DOHH2 (cell line): Measurements from ENCODE around the gene PHF14.

Experiments
- H3F3A ChIP-seq: fragments of 200-600 bp; sonication (generic), shearing (Covaris generic); 2 replicates; pipeline ENCODE4 v1.6.0; 2016; ENCODE audit warnings: antibody characterized with exemption, mild to moderate bottlenecking; ENCODE audit not compliant: control insufficient read depth, insufficient read depth
- H3K27ac ChIP-seq: fragments of 200-600 bp; sonication (generic); 2 replicates; pipeline ENCODE4 v1.5.1; 2014; ENCODE audit warnings: low read depth, mild to moderate bottlenecking, low read length, moderate library complexity
- H3K27me3 ChIP-seq: fragments of 200-600 bp; sonication (generic); 2 replicates; pipeline ENCODE4 v1.6.1; 2014; ENCODE audit warnings: mild to moderate bottlenecking, low read length, mixed read lengths; ENCODE audit not compliant: control insufficient read depth
- H3K36me3 ChIP-seq: fragments of 200-600 bp; sonication (generic); 2 replicates; pipeline ENCODE4 v1.6.1; 2014; ENCODE audit warnings: mild to moderate bottlenecking, low read length, moderate library complexity, mixed read lengths; ENCODE audit not compliant: control insufficient read depth
- H3K4me1 ChIP-seq: fragments of 200-600 bp; sonication (generic); 2 replicates; pipeline ENCODE4 v1.6.1; 2014; ENCODE audit warnings: mild to moderate bottlenecking, low read length, mixed read lengths; ENCODE audit not compliant: control insufficient read depth
- H3K4me2 ChIP-seq: fragments of 200-600 bp; sonication (generic); 2 replicates; pipeline ENCODE4 v1.6.0; 2014; ENCODE audit warnings: mild to moderate bottlenecking, low read length, moderate library complexity
- H3K4me3 ChIP-seq: fragments of 200-600 bp; sonication (generic); 2 replicates; pipeline ENCODE4 v1.5.1; 2014; ENCODE audit warnings: mild to moderate bottlenecking, low read length, mixed read lengths
- H3K79me2 ChIP-seq: fragments of 200-600 bp; sonication (generic); 2 replicates; pipeline ENCODE4 v1.6.1; 2014; ENCODE audit warnings: mild to moderate bottlenecking, low read length, mixed read lengths; ENCODE audit not compliant: control insufficient read depth
- H3K9me2 ChIP-seq: fragments of 200-600 bp; sonication (generic); replicated peaks from 2 replicates; pipeline ENCODE4 v1.6.1; 2014; ENCODE audit warnings: mild to moderate bottlenecking, low read length, mixed read lengths; ENCODE audit not compliant: control insufficient read depth
- H3K9me3 ChIP-seq: fragments of 200-600 bp; sonication (generic); 2 replicates; pipeline ENCODE4 v1.6.1; 2014; ENCODE audit warnings: antibody characterized with exemption, low read length, mixed read lengths; ENCODE audit not compliant: control insufficient read depth, insufficient read depth
- H4K20me1 ChIP-seq: fragments of 200-600 bp; sonication (generic); 2 replicates; pipeline ENCODE4 v1.6.0; 2014; ENCODE audit warnings: low read depth, mild to moderate bottlenecking, antibody characterized with exemption, low read length, moderate library complexity; ENCODE audit not compliant: control insufficient read depth, insufficient read depth
- EZH2phosphoT487 ChIP-seq: fragments of 200-600 bp; sonication (generic); IDR thresholded peaks from 2 replicates; pipeline ENCODE4 v1.6.1; 2017; ENCODE audit warnings: borderline replicate concordance, mild to moderate bottlenecking, antibody characterized with exemption, low read length, moderate library complexity, mixed read lengths
- TF ChIP-seq, protein P1 (sequence below): fragments of 200-600 bp; sonication (generic); IDR thresholded peaks from one replicate; pipeline ENCODE4 v1.5.1; 2014; ENCODE audit warnings: antibody characterized with exemption, mild to moderate bottlenecking, low read depth, low read length; ENCODE audit not compliant: poor library complexity, severe bottlenecking

Gene PHF14

GRCh38 chr7:11141541-11141940 is 167.9 kb downstream of the PHF14 start:
- Histone ChIP-seq H3K79me2 (no peaks in the 10 kb centered on the region), H3K4me3 (no peak overlapping the region), H3K36me3 (peaks cover 8% of the 10 kb centered on the region; the same call in 1 of the 2 replicates), H3K4me2 (no peak overlapping the region), H4K20me1 (no peaks in the 10 kb centered on the region), H3K4me1 (peaks cover 19% of the 10 kb centered on the region), H3K9me3 (no peaks in the 10 kb centered on the region), H3F3A (no peaks in the 10 kb centered on the region), H3K27ac (no peak overlapping the region), H3K27me3 (no peaks in the 10 kb centered on the region), H3K9me2 (no peaks in the 10 kb centered on the region)
- TF ChIP-seq EZH2phosphoT487, result no peak
- TF ChIP-seq, protein P1, sequence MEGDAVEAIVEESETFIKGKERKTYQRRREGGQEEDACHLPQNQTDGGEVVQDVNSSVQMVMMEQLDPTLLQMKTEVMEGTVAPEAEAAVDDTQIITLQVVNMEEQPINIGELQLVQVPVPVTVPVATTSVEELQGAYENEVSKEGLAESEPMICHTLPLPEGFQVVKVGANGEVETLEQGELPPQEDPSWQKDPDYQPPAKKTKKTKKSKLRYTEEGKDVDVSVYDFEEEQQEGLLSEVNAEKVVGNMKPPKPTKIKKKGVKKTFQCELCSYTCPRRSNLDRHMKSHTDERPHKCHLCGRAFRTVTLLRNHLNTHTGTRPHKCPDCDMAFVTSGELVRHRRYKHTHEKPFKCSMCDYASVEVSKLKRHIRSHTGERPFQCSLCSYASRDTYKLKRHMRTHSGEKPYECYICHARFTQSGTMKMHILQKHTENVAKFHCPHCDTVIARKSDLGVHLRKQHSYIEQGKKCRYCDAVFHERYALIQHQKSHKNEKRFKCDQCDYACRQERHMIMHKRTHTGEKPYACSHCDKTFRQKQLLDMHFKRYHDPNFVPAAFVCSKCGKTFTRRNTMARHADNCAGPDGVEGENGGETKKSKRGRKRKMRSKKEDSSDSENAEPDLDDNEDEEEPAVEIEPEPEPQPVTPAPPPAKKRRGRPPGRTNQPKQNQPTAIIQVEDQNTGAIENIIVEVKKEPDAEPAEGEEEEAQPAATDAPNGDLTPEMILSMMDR, result no peak

DNA sequence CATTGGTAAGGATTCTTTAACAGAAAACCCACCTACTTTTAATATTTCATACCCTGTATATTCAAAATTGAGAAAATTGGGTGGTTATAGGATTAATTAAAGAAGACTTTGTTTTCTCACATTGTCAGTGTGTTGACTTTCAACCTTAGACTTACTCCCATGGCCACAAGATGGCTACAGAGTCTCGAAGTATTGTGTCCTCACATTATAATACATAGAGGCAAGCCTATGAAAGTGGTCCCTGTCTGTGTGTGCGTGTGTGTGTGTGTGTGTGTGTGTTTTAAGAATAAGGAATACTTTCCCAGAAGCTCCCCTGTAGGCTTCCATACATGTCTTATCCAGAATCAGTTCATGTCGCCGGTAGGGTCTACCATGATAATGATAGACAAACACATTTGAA is 180.0 kb downstream of the PHF14 start:
- no peaks in the 10 kb centered on the region for H4K20me1 ChIP-seq
- H3K4me3 ChIP-seq, result no peak overlapping the region
- no peaks in the 10 kb centered on the region for H3F3A ChIP-seq
- no peak overlapping the region for H3K4me2 ChIP-seq
- TF ChIP-seq, protein P1, result peak; percentile 24
- TF ChIP-seq EZH2phosphoT487, result no peak
- H3K79me2 ChIP-seq, result no peaks in the 10 kb centered on the region
- no peaks in the 10 kb centered on the region for H3K27me3 ChIP-seq
- no peaks in the 10 kb centered on the region for H3K9me3 ChIP-seq
- no peak overlapping the region for H3K27ac ChIP-seq
- H3K36me3 ChIP-seq, result no peaks in the 10 kb centered on the region
- no peaks in the 10 kb centered on the region for H3K4me1 ChIP-seq
- no peaks in the 10 kb centered on the region for H3K9me2 ChIP-seq

GRCh38 chr7:11155883-11156282 is 182.2 kb downstream of the PHF14 start:
- TF ChIP-seq, protein P1, result no peak
- no peak for TF ChIP-seq EZH2phosphoT487
- no peaks in the 10 kb centered on the region for H3K36me3 ChIP-seq
- H3K27me3 ChIP-seq, result no peaks in the 10 kb centered on the region
- no peaks in the 10 kb centered on the region for H3F3A ChIP-seq
- no peaks in the 10 kb centered on the region for H3K9me2 ChIP-seq
- no peaks in the 10 kb centered on the region for H4K20me1 ChIP-seq
- no peaks in the 10 kb centered on the region for H3K4me1 ChIP-seq
- no peak overlapping the region for H3K4me3 ChIP-seq
- no peak overlapping the region for H3K27ac ChIP-seq
- H3K9me3 ChIP-seq, result no peaks in the 10 kb centered on the region
- H3K79me2 ChIP-seq, result no peaks in the 10 kb centered on the region
- H3K4me2 ChIP-seq, result no peak overlapping the region

- no peaks in the 10 kb centered on the region for H3K79me2 ChIP-seq
- H4K20me1 ChIP-seq, result no peaks in the 10 kb centered on the region
- H3K36me3 ChIP-seq, result no peaks in the 10 kb centered on the region
- no peak overlapping the region for H3K4me3 ChIP-seq
- no peaks in the 10 kb centered on the region for H3K9me3 ChIP-seq
- TF ChIP-seq, protein P1, result no peak
- no peak for TF ChIP-seq EZH2phosphoT487
- no peak overlapping the region for H3K4me2 ChIP-seq
- H3K27ac ChIP-seq, result no peak overlapping the region
- H3K9me2 ChIP-seq, result no peaks in the 10 kb centered on the region
- H3K27me3 ChIP-seq, result no peaks in the 10 kb centered on the region
- no peaks in the 10 kb centered on the region for H3F3A ChIP-seq
- no peaks in the 10 kb centered on the region for H3K4me1 ChIP-seq
Observed at GRCh38 chr7:11161499-11161898, 187.8 kb downstream of the PHF14 start.
